Neural cell (in vitro differentiated cells): ENCODE measurements around the gene TBC1D9B. TPM values are rescaled to one million over a fixed set of nuclear protein-coding genes. Genes with fewer than 3 reads are reported as not detected.
"Not testable (repeated sequence)": the region's sequence is repeated elsewhere in the genome, so short reads cannot be mapped to it uniquely, and the experiment has no call there.

ENCODE experiments used
- H2AFZ ChIP-seq: fragments of 200-600, 300-800 bp; sonication (generic), shearing (Covaris generic); 2 replicates; pipeline ENCODE4 v1.6.0; 2014; ENCODE audit warnings: low read depth, mild to moderate bottlenecking, antibody characterized with exemption, low read length, moderate library complexity
- H3F3A ChIP-seq: fragments of 200-600 bp; shearing (Covaris generic); 2 replicates; pipeline ENCODE4 v1.6.1; 2016; ENCODE audit warnings: mild to moderate bottlenecking, moderate library complexity, mixed read lengths, antibody characterized with exemption, low read length; ENCODE audit not compliant: insufficient read depth, poor library complexity, severe bottlenecking
- H3K27ac ChIP-seq: fragments of 200-600, 300-800 bp; sonication (generic), shearing (Covaris generic); 2 replicates; pipeline ENCODE4 v1.5.1; 2014; ENCODE audit warnings: mild to moderate bottlenecking, low read length, moderate library complexity
- H3K27me3 ChIP-seq: fragments of 300-800, 200-600 bp; sonication (generic), shearing (Covaris generic); 2 replicates; pipeline ENCODE4 v1.6.0; 2014; ENCODE audit warnings: mild to moderate bottlenecking, low read depth, low read length, moderate library complexity; ENCODE audit not compliant: insufficient read depth
- H3K36me3 ChIP-seq: fragments of 300-800, 200-600 bp; sonication (generic), shearing (Covaris generic); 2 replicates; pipeline ENCODE4 v1.5.1; 2014; ENCODE audit warnings: mild to moderate bottlenecking, antibody characterized with exemption, low read length, moderate library complexity; ENCODE audit not compliant: insufficient read depth
- H3K4me2 ChIP-seq: fragments of 300-800, 200-600 bp; sonication (generic), shearing (Covaris generic); 2 replicates; pipeline ENCODE4 v1.6.0; 2014; ENCODE audit warnings: mild to moderate bottlenecking, low read length
- H3K4me3 ChIP-seq: fragments of 300-800, 200-600 bp; sonication (generic), shearing (Covaris generic); 2 replicates; pipeline ENCODE4 v1.5.1; 2014; ENCODE audit warnings: mild to moderate bottlenecking, low read length, moderate library complexity
- H3K79me2 ChIP-seq: fragments of 200-600 bp; shearing (Covaris generic); replicated peaks from 2 replicates; pipeline ENCODE4 v1.6.0; 2014; ENCODE audit warnings: mild to moderate bottlenecking, low read length, moderate library complexity; ENCODE audit not compliant: insufficient read depth
- H3K9ac ChIP-seq: fragments of 300-800, 200-600 bp; sonication (generic), shearing (Covaris generic); 2 replicates; pipeline ENCODE4 v1.6.1; 2016; ENCODE audit warnings: mild to moderate bottlenecking, low read length, mixed read lengths
- H3K9me2 ChIP-seq: fragments of 200-600 bp; shearing (Covaris generic); 2 replicates; pipeline ENCODE4 v1.6.1; 2016; ENCODE audit warnings: mild to moderate bottlenecking, low read length, mixed read lengths; ENCODE audit not compliant: insufficient read depth
- H3K9me3 ChIP-seq: fragments of 200-600, 300-800 bp; sonication (generic), shearing (Covaris generic); 2 replicates; pipeline ENCODE4 v1.6.1; 2016; ENCODE audit warnings: mild to moderate bottlenecking, mixed run types, low read length, moderate library complexity, mixed read lengths
- H4K20me1 ChIP-seq: fragments of 200-600 bp; shearing (Covaris generic); 2 replicates; pipeline ENCODE4 v1.6.1; 2016; ENCODE audit warnings: mild to moderate bottlenecking, mixed run types; ENCODE audit not compliant: insufficient read depth
- EP300 ChIP-seq: fragments of 450-650 bp; conservative IDR thresholded peaks from 2 replicates; pipeline ENCODE4 v1.6.1; 2014; ENCODE audit warnings: antibody characterized with exemption, mild to moderate bottlenecking, moderate library complexity; ENCODE audit not compliant: poor library complexity, severe bottlenecking
- MXI1 ChIP-seq: fragments of 450-650 bp; conservative IDR thresholded peaks from 2 replicates; pipeline ENCODE4 v1.6.1; 2014; ENCODE audit warnings: antibody characterized with exemption, mild to moderate bottlenecking; ENCODE audit not compliant: poor library complexity, severe bottlenecking
- POLR2AphosphoS5 ChIP-seq: IDR thresholded peaks from 2 replicates; pipeline ENCODE4 v1.6.1; 2012
- RAD21 ChIP-seq: fragments of 450-650 bp; conservative IDR thresholded peaks from 2 replicates; pipeline ENCODE4 v1.6.1; 2014; ENCODE audit warnings: antibody characterized with exemption, mild to moderate bottlenecking, moderate library complexity
- TAF1 ChIP-seq: IDR thresholded peaks from 2 replicates; pipeline ENCODE4 v1.6.1; 2012; ENCODE audit warnings: low read depth
- polyA plus RNA-seq: library from polyadenylated mRNA; depleted of rRNA; stranded (reverse); fragments of >200 nt; gene quantifications from 2 replicates; pipeline ENCODE4 v1.2.3, GENCODE V29; 2014
- TF ChIP-seq, protein P1 (sequence below): fragments of 450-650 bp; IDR thresholded peaks from 2 replicates; pipeline ENCODE4 v1.5.1; 2014; ENCODE audit warnings: antibody characterized with exemption, mild to moderate bottlenecking, moderate library complexity; ENCODE audit not compliant: poor library complexity, severe bottlenecking

Gene TBC1D9B
- polyA plus RNA-seq, 1 donor from 2014 or later, result 50.7 TPM

DNA sequence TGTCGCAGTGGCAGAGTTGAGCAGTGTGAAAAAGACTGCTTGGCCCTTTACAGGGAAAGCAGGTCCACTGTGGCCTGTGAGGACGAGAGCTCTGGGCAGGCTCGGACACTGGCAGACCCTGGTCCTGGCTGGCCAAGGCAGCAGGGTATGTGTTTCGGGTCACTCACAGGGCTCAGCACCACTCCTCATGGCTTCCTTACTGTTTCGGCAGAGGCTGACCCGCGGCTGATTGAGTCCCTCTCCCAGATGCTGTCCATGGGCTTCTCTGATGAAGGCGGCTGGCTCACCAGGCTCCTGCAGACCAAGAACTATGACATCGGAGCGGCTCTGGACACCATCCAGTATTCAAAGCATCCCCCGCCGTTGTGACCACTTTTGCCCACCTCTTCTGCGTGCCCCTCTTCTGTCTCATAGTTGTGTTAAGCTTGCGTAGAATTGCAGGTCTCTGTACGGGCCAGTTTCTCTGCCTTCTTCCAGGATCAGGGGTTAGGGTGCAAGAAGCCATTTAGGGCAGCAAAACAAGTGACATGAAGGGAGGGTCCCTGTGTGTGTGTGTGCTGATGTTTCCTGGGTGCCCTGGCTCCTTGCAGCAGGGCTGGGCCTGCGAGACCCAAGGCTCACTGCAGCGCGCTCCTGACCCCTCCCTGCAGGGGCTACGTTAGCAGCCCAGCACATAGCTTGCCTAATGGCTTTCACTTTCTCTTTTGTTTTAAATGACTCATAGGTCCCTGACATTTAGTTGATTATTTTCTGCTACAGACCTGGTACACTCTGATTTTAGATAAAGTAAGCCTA, 71.3 kb downstream of the TBC1D9B start:
- H3K4me3 ChIP-seq, result no peak overlapping the region
- no peaks in the 10 kb centered on the region for H3K79me2 ChIP-seq
- H3K9me2 ChIP-seq, result no peaks in the 10 kb centered on the region
- H3K27me3 ChIP-seq, result no peaks in the 10 kb centered on the region
- TF ChIP-seq TAF1 (no peak), POLR2AphosphoS5 (peak; percentile 37)
- no peaks in the 10 kb centered on the region for H4K20me1 ChIP-seq
- H3K36me3 ChIP-seq, result peaks cover 4% of the 10 kb centered on the region
- no peaks in the 10 kb centered on the region for H3F3A ChIP-seq
- no peak overlapping the region for H3K27ac ChIP-seq
- no peak overlapping the region for H3K4me2 ChIP-seq
- no peak overlapping the region for H3K9ac ChIP-seq
- no peak overlapping the region for H2AFZ ChIP-seq
- no peaks in the 10 kb centered on the region for H3K9me3 ChIP-seq

DNA sequence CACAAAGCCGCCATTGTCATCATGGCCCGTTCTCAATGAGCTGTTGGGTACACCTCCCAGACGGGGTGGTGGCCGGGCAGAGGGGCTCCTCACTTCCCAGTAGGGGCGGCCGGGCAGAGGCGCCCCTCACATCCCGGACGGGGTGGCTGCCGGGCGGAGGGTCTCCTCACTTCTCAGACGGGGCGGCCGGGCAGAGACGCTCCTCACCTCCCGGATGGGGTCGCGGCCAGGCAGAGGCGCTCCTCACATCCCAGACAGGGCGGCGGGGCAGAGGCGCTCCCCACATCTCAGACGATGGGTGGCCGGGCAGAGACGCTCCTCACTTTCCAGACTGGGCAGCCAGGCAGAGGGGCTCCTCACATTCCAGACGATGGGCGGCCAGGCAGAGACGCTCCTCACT, 72.8 kb downstream of the TBC1D9B start:
- H3K4me2 ChIP-seq, H3K27me3 ChIP-seq, H3K9me3 ChIP-seq, H3K4me3 ChIP-seq, H3K79me2 ChIP-seq, H3K27ac ChIP-seq, H2AFZ ChIP-seq, H3F3A ChIP-seq, H3K9ac ChIP-seq, H4K20me1 ChIP-seq, H3K9me2 ChIP-seq, H3K36me3 ChIP-seq: not testable (repeated sequence)

DNA sequence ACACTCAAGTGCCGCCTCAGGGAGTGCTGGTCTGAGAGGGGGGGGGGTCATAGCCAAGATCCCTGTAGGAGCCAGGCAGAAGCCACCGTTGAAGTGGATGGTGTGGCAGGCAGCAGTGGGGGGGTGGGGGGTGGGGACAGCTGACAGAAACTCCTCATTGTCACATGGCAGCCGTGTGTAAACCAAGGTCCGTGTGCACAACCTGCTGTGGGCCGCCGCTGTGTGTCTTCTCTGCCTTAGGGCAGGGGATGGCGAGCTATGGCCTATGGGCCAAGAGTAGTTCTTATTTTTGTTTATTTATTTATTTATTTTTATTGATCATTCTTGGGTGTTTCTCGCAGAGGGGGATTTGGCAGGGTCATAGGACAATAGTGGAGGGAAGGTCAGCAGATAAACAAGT, 73.6 kb downstream of the TBC1D9B start:
- Histone ChIP-seq H3K4me3 (no peak overlapping the region), H3K27me3 (no peaks in the 10 kb centered on the region), H4K20me1 (no peaks in the 10 kb centered on the region), H3K27ac (no peak overlapping the region), H2AFZ (no peak overlapping the region), H3K4me2 (no peak overlapping the region), H3K36me3 (peaks cover 10% of the 10 kb centered on the region), H3K9me2 (no peaks in the 10 kb centered on the region), H3K79me2 (no peaks in the 10 kb centered on the region), H3K9ac (no peak overlapping the region), H3F3A (no peaks in the 10 kb centered on the region), H3K9me3 (no peaks in the 10 kb centered on the region)
- TF ChIP-seq RAD21, result no peak

DNA sequence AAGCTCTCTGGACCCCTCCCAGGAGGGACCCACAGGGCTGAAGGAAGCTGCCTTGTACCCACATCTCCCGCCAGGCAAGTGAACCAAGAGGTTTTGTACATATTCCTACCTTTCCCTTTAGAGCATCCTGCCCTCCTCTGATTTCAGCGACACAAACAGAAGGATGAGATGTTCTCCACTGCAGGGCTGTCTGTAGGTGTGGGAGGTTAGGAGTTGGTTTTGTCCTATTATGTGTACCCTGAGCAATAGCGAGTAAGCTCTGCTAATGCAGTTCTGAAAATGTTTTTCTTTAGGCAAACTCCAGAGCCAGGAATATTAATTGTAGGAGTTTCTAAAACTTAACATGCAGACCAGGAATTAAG, 74.0 kb downstream of the TBC1D9B start:
- H4K20me1 ChIP-seq, result no peaks in the 10 kb centered on the region
- H3K4me2 ChIP-seq, result no peak overlapping the region

More for the DNA sequence above, 74.0 kb downstream of the TBC1D9B start:
- Histone ChIP-seq H3F3A (no peaks in the 10 kb centered on the region), H3K27me3 (no peaks in the 10 kb centered on the region), H3K36me3 (peaks cover 10% of the 10 kb centered on the region), H3K4me3 (no peak overlapping the region), H3K79me2 (no peaks in the 10 kb centered on the region), H3K9ac (no peak overlapping the region), H3K9me3 (no peaks in the 10 kb centered on the region), H2AFZ (no peak overlapping the region), H3K9me2 (no peaks in the 10 kb centered on the region), H3K27ac (no peak overlapping the region)
- TF ChIP-seq EP300 (no peak), RAD21 (no peak), POLR2AphosphoS5 (no peak), MXI1 (no peak)
- TF ChIP-seq, protein P1, sequence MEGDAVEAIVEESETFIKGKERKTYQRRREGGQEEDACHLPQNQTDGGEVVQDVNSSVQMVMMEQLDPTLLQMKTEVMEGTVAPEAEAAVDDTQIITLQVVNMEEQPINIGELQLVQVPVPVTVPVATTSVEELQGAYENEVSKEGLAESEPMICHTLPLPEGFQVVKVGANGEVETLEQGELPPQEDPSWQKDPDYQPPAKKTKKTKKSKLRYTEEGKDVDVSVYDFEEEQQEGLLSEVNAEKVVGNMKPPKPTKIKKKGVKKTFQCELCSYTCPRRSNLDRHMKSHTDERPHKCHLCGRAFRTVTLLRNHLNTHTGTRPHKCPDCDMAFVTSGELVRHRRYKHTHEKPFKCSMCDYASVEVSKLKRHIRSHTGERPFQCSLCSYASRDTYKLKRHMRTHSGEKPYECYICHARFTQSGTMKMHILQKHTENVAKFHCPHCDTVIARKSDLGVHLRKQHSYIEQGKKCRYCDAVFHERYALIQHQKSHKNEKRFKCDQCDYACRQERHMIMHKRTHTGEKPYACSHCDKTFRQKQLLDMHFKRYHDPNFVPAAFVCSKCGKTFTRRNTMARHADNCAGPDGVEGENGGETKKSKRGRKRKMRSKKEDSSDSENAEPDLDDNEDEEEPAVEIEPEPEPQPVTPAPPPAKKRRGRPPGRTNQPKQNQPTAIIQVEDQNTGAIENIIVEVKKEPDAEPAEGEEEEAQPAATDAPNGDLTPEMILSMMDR, result no peak
